Measurements from ENCODE around the gene CCDC158. TPM values are rescaled to one million over a fixed set of nuclear protein-coding genes. Genes with fewer than 3 reads are reported as not detected.
A peak's percentile ranks its signal among the peaks of the same experiment; 100 is the strongest.

CCDC158 gene
- total RNA-seq, 1 experiment from 2014 or later = not detected

DNA sequence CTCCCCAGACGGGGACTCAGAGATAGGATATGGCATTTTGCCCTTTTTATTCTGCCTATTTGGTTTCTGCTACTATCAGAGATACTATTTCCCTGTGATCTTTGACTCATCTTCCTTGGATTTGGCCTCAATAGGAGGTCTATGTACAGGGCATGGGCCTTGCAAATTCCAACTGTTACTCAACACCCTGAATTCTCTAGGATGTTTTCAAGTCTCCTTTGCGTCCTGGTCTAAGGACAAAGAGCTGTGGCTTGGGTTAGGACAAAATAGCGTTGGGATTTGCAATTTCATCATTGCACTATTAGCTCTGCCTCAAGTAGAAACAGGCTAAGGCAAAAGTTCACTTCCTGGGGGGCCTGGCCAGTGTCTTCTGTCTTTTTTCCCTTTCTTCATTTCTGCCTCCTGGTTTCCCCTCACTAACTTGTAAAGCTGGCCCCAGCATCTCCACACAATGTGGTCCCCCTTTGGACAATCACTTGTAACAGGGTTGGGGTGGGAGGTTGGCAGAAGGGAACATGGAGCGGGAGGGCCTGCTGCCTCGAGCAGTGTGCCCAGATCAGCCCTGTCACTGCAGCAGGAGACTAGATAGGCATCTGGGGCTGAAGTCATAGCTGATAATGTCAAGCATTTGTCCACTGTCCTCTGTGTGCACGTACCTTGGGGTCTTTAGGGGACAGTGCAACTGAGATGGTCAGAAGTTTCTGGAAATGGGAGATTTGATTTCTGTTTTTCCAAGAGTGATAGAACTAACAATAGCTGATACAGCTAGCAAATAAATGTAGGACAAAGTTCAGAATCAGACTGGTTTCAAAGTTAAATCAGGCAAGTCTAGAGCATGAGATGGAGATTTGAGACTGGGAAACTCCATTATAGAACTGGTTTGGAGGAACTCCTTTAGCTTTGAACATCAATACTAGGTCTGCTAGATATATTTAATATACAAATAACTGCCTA, 140.2 kb downstream of the CCDC158 start:
- Histone ChIP-seq H3K27me3 (no peaks in the 10 kb centered on the region), H3K4me1 (no peaks in the 10 kb centered on the region), H3K4me3 (no peak overlapping the region), H3K36me3 (no peaks in the 10 kb centered on the region), H3K27ac (no peak overlapping the region), H3K9me3 (replicated peaks) (peaks cover 4% of the 10 kb centered on the region; the same call in 1 of the 2 replicates)
- no peak for DNase-seq

DNA sequence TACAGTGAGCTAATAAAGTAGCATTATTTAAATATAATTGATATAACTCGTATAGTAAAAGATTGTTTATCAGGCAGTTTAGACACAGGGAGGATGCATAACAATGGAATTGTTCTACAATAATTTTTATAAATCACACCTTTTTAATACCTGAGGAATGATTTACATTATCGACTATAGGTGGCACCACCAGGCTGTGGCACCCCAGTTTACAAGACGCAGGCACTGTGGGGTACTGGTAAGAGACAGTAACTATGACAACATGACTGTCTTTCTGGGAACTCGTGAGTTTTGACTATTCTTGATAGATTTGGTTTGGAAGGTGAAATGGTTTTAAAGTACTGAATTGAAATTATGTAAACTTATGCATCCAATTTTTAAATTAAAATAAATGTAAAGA, 141.5 kb downstream of the CCDC158 start:
- Histone ChIP-seq H3K4me1 (no peaks in the 10 kb centered on the region), H3K9me3 (replicated peaks) (no peaks in the 10 kb centered on the region), H3K36me3 (no peaks in the 10 kb centered on the region), H3K27ac (no peak overlapping the region), H3K4me3 (no peak overlapping the region), H3K27me3 (no peaks in the 10 kb centered on the region)
- no peak for DNase-seq

GRCh38 chr4:76278583-76278982, 142.4 kb downstream of the CCDC158 start:
- H3K27ac ChIP-seq = no peak overlapping the region
- DNase-seq = no peak
- H3K4me1 ChIP-seq = no peaks in the 10 kb centered on the region
- H3K36me3 ChIP-seq = no peaks in the 10 kb centered on the region
- no peak overlapping the region for H3K4me3 ChIP-seq
- no peaks in the 10 kb centered on the region for H3K9me3 ChIP-seq (replicated peaks)
- no peaks in the 10 kb centered on the region for H3K27me3 ChIP-seq

GRCh38 chr4:76277667-76278066, 143.3 kb downstream of the CCDC158 start:
- Histone ChIP-seq H3K9me3 (replicated peaks) (no peaks in the 10 kb centered on the region), H3K4me1 (no peaks in the 10 kb centered on the region), H3K27ac (no peak overlapping the region), H3K27me3 (no peaks in the 10 kb centered on the region), H3K36me3 (no peaks in the 10 kb centered on the region), H3K4me3 (no peak overlapping the region)
- no peak for DNase-seq

DNA sequence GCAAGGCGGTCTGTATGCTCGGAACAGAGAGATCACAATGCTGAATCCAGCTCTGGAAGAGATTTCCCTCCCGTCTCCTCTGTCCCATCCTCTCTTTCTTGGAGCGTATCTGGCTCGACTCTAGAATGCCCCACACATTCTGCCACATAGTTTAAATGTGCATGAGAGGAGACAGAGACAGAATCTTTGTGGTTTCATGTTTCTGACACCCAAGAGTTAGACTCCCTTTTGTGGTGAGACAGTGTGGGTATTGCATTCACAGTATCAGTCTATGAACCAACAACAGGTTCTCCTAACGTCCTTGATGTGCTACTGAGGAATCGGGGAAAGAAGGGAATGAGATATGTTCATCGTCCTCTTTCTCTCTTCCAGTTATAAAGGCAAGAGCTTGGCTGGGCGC, 144.1 kb downstream of the CCDC158 start:
- Histone ChIP-seq H3K4me1 (no peaks in the 10 kb centered on the region), H3K36me3 (no peaks in the 10 kb centered on the region), H3K9me3 (replicated peaks) (no peaks in the 10 kb centered on the region), H3K27me3 (no peaks in the 10 kb centered on the region), H3K4me3 (no peak overlapping the region), H3K27ac (no peak overlapping the region)
- DNase-seq = no peak

GRCh38 chr4:76275486-76276124, 145.3 kb downstream of the CCDC158 start:
- no peaks in the 10 kb centered on the region; the same call in 1 of the 2 replicates for H3K4me1 ChIP-seq
- no peaks in the 10 kb centered on the region for H3K27me3 ChIP-seq
- no peak for DNase-seq
- H3K4me3 ChIP-seq = no peak overlapping the region
- H3K27ac ChIP-seq = no peak overlapping the region
- no peaks in the 10 kb centered on the region for H3K9me3 ChIP-seq (replicated peaks)
- H3K36me3 ChIP-seq = no peaks in the 10 kb centered on the region

- H3K4me3 ChIP-seq = no peak overlapping the region
- H3K27ac ChIP-seq = no peak overlapping the region
- no peaks in the 10 kb centered on the region for H3K36me3 ChIP-seq
- H3K9me3 ChIP-seq (replicated peaks) = no peaks in the 10 kb centered on the region
- no peak for DNase-seq
- H3K27me3 ChIP-seq = no peaks in the 10 kb centered on the region
- no peaks in the 10 kb centered on the region; the same call in 1 of the 2 replicates for H3K4me1 ChIP-seq
Observed at GRCh38 chr4:76272999-76273398, 147.9 kb downstream of the CCDC158 start.

GRCh38 chr4:76272582-76272981, 148.4 kb downstream of the CCDC158 start:
- H3K4me1 ChIP-seq = no peaks in the 10 kb centered on the region; the same call in 1 of the 2 replicates
- no peak overlapping the region for H3K4me3 ChIP-seq
- H3K9me3 ChIP-seq (replicated peaks) = 0 out of 2 replicates have a peak, but pooled peaks cover 1% of the 10 kb centered on the region
- H3K36me3 ChIP-seq = no peaks in the 10 kb centered on the region
- no peaks in the 10 kb centered on the region for H3K27me3 ChIP-seq
- no peak overlapping the region for H3K27ac ChIP-seq
- DNase-seq = no peak

- no peak for DNase-seq
- H3K9me3 ChIP-seq (replicated peaks) = 0 out of 2 replicates have a peak, but pooled peaks cover 3% of the 10 kb centered on the region
- no peaks in the 10 kb centered on the region for H3K36me3 ChIP-seq
- H3K4me1 ChIP-seq = no peaks in the 10 kb centered on the region; the same call in 1 of the 2 replicates
- H3K4me3 ChIP-seq = no peak overlapping the region
- no peaks in the 10 kb centered on the region for H3K27me3 ChIP-seq
- H3K27ac ChIP-seq = no peak overlapping the region
Observed at GRCh38 chr4:76272073-76272472, 148.9 kb downstream of the CCDC158 start.

DNA sequence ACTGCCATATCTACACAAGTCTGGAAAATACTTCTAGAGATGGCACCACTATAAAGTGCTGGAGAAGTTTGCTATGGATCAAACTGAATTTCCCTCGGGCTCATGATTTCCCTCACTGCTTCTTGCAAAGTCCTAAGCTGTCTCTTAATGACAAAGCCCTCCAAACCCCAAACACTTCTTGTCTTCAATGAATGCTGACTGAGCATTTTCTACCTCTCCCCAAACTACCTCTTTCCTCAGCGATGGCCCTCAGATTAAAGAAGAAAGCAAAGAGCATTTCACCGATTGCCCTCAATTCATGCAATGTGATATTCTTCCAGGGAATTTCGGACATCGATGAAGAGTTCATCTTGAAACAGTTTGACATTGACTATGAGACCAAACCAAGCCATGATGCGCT, 149.7 kb downstream of the CCDC158 start:
- peaks cover 2% of the 10 kb centered on the region for H3K4me1 ChIP-seq
- no peaks in the 10 kb centered on the region for H3K27me3 ChIP-seq
- DNase-seq = no peak
- no peak overlapping the region for H3K27ac ChIP-seq
- H3K36me3 ChIP-seq = no peaks in the 10 kb centered on the region
- no peak overlapping the region for H3K4me3 ChIP-seq
- H3K9me3 ChIP-seq (replicated peaks) = 0 out of 2 replicates have a peak, but pooled peaks cover 3% of the 10 kb centered on the region

DNA sequence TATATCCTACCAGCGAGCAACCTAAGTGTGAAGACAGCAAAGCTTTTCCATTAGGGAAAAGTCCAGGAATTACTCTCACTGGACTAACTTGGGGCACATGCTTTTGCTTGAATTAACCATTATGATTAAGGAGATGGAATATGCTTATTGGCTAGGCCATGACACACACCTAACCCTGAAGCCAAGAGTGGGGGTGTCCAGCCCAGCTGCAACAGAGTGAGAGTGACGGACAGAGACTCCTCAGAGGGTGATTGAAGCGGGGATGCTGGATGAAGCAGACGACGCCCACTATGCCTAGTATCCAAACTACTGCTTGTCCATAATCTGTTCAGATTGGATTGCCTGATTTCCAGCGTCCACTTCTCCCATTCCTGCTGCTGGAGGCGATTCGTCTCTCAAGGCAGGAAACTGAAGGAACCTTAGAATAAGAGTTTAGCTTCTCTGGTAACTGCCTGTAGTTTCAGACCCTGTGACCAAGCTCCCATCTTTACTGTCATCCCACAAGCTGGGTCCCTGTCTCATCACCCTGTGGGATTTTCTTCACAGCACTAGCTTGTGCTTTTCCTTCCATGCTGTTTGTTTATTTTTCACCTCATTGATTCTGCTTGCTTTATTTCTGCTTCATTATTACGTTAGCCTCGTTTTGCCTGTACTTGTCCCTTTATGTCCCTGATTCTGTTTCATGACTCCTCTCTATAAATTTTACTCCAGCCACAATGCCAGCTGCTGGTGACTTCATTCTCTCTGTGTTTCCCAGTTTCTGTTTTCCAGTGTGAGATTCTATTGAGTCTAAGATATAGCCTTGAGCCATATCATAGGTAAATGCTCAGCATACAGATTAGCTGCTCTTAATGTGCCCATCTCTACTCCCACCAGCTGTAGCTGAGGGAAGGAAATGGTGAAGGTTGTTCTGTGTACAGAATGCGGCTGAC, 150.4 kb downstream of the CCDC158 start:
- no peak overlapping the region for H3K27ac ChIP-seq
- no peak overlapping the region for H3K4me3 ChIP-seq
- DNase-seq = no peak
- H3K27me3 ChIP-seq = no peaks in the 10 kb centered on the region
- H3K9me3 ChIP-seq (replicated peaks) = 0 out of 2 replicates have a peak, but pooled peaks cover 3% of the 10 kb centered on the region
- peaks cover 10% of the 10 kb centered on the region for H3K4me1 ChIP-seq
- no peaks in the 10 kb centered on the region for H3K36me3 ChIP-seq

- 0 out of 2 replicates have a peak, but pooled peaks cover 3% of the 10 kb centered on the region for H3K9me3 ChIP-seq (replicated peaks)
- peaks cover 13% of the 10 kb centered on the region for H3K4me1 ChIP-seq
- no peak overlapping the region for H3K27ac ChIP-seq
- DNase-seq = no peak
- H3K4me3 ChIP-seq = no peak overlapping the region
- no peaks in the 10 kb centered on the region for H3K27me3 ChIP-seq
- H3K36me3 ChIP-seq = no peaks in the 10 kb centered on the region
Observed at GRCh38 chr4:76267811-76268210, 153.1 kb downstream of the CCDC158 start.

DNA sequence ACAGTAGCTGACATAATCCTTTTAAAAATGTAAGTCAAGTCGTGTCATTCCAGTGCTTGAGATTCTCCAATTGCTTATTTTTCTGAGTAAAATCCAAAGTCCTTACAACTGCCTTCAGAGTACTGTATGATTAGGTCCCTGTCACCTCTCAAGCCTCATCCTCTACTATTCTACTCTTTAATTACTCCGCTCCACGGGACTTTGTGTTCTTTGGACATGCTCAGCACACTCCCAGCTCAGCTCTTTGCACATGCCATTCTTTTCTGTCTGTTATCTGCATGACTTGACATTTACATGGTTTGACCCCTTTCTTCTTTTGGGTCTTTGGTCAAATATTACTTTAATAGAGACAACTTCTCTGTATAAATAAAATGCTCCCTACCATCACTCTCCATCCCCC, 154.3 kb downstream of the CCDC158 start:
- no peak overlapping the region for H3K27ac ChIP-seq
- H3K27me3 ChIP-seq = no peaks in the 10 kb centered on the region
- no peaks in the 10 kb centered on the region for H3K36me3 ChIP-seq
- peaks cover 13% of the 10 kb centered on the region for H3K4me1 ChIP-seq
- 0 out of 2 replicates have a peak, but pooled peaks cover 3% of the 10 kb centered on the region for H3K9me3 ChIP-seq (replicated peaks)
- no peak for DNase-seq
- no peak overlapping the region for H3K4me3 ChIP-seq

DNA sequence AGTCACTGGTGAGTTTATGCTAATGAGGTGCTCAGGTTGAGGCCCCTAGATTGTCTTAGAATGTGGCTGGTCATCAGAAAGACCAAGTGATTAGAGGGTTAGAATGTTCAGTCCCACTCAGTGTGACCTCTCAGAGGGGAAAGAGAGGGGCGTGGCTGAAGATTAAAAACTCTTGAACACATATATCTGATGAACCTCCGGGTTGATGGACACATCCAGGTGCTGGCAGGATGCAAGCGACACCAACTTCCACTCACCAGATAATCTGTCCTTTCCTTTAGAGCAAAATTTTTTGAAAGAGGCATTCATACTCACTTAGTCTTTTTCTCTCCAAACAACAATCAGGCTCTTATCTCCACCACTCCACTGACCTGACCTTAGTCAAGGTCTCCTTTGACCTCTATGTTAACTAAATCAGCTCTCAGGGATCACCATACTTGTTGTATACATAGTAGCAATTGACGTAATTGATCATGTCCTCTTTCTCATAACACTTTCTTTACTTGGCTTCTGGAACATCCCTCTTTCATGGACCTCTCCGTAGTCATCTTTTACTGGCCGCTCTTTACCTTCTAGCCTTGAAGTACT, 155.2 kb downstream of the CCDC158 start:
- Histone ChIP-seq H3K27ac (peak overlapping the region; percentile 23), H3K27me3 (no peaks in the 10 kb centered on the region), H3K36me3 (no peaks in the 10 kb centered on the region), H3K4me3 (no peak overlapping the region), H3K4me1 (peaks cover 13% of the 10 kb centered on the region), H3K9me3 (replicated peaks) (0 out of 2 replicates have a peak, but pooled peaks cover 3% of the 10 kb centered on the region)
- peak; percentile 89 to 94 for DNase-seq

Data from SJCRH30 (cell line).